ENCODE data around the gene GRK1. TPM values are rescaled to one million over a fixed set of nuclear protein-coding genes. Genes with fewer than 3 reads are reported as not detected.

Gene GRK1
- total RNA-seq, 5 donors from 2014 or later (not counting 1 experiment from before 2014, with no cell fraction given) = not detected

GRCh38 chr13:113754242-113754641 lies 87.2 kb downstream of the GRK1 start:
- Mint-ChIP-seq H3K4me1 (peaks cover 3 to 13% (median 6%) of the 10 kb centered on the region in 3 donors), H3K4me3 (no peak overlapping the region), H3K27me3 (peaks cover under 1 to 6% of the 10 kb centered on the region in 2 donors), H3K9me3 (no peaks in the 10 kb centered on the region), H3K27ac (no peak overlapping the region), H3K36me3 (no peaks in the 10 kb centered on the region)
- Histone ChIP-seq H3K9me3 (no peaks in the 10 kb centered on the region), H3K27me3 (replicated peaks in 1 of 2; ENCODE audit: control insufficient read depth in 2 of 2, extremely low read depth in 1 of 2, insufficient read depth in 2 of 2, low read length in 1 of 2) (peaks cover 0 to 30% of the 10 kb centered on the region in 2 experiments), H3K4me1 (ENCODE audit: control insufficient read depth in 1 of 2, extremely low read depth in 1 of 2, insufficient read depth in 2 of 2, low read length in 2 of 2) (peaks cover 0 to 11% of the 10 kb centered on the region in 2 experiments), H3K4me3 (ENCODE audit: control insufficient read depth in 1 of 2, extremely low read depth in 1 of 2, low read length in 1 of 2) (no peak overlapping the region), H3K36me3 (ENCODE audit: control insufficient read depth in 2 of 2, extremely low read depth in 1 of 2, insufficient read depth in 1 of 2, low read length in 1 of 2) (no peaks in the 10 kb centered on the region), H3K27ac (ENCODE audit: low read length) (no peak overlapping the region)
- ATAC-seq (replicated peaks in 1 of 4) = no peak
- no peak for DNase-seq
- 71% methylated on average over 6 of the region's 7 CpGs for WGBS (ENCODE audit: insufficient coverage)
- ChIA-PET POLR2A (no interaction called here), CTCF (no interaction called here)

- no peak for ATAC-seq (replicated peaks in 1 of 4)
- Mint-ChIP-seq H3K27me3 (peaks cover 5 to 10% of the 10 kb centered on the region in 2 donors), H3K4me1 (peaks cover 7 to 18% (median 10%) of the 10 kb centered on the region in 3 donors), H3K4me3 (no peak overlapping the region), H3K36me3 (no peaks in the 10 kb centered on the region), H3K27ac (no peak overlapping the region), H3K9me3 (no peaks in the 10 kb centered on the region)
- POLR2A ChIA-PET = no interaction called here
- Histone ChIP-seq H3K4me1 (ENCODE audit: control insufficient read depth in 1 of 2, extremely low read depth in 1 of 2, insufficient read depth in 2 of 2, low read length in 2 of 2) (peaks cover 0 to 16% of the 10 kb centered on the region in 2 experiments), H3K36me3 (ENCODE audit: control insufficient read depth in 2 of 2, extremely low read depth in 1 of 2, insufficient read depth in 1 of 2, low read length in 1 of 2) (no peaks in the 10 kb centered on the region), H3K27me3 (replicated peaks in 1 of 2; ENCODE audit: control insufficient read depth in 2 of 2, extremely low read depth in 1 of 2, insufficient read depth in 2 of 2, low read length in 1 of 2) (peaks cover 0 to 35% of the 10 kb centered on the region in 2 experiments), H3K27ac (ENCODE audit: low read length) (no peak overlapping the region), H3K4me3 (ENCODE audit: control insufficient read depth in 1 of 2, extremely low read depth in 1 of 2, low read length in 1 of 2) (no peak overlapping the region), H3K9me3 (no peaks in the 10 kb centered on the region)
- WGBS (ENCODE audit: insufficient coverage) = 90% methylated on average over 15 of the region's 15 CpGs
- no peak for DNase-seq
- CTCF ChIA-PET = no interaction called here
These were observed 87.7 kb downstream of the GRK1 start for GRCh38 chr13:113754691-113755090.

GRCh38 chr13:113756441-113757097 lies 89.5 kb downstream of the GRK1 start:
- Histone ChIP-seq H3K27me3 (replicated peaks in 1 of 2; ENCODE audit: control insufficient read depth in 2 of 2, extremely low read depth in 1 of 2, insufficient read depth in 2 of 2, low read length in 1 of 2) (peaks cover 9 to 52% of the 10 kb centered on the region in 2 experiments), H3K27ac (ENCODE audit: low read length) (no peak overlapping the region), H3K9me3 (no peaks in the 10 kb centered on the region), H3K4me1 (ENCODE audit: control insufficient read depth in 1 of 2, extremely low read depth in 1 of 2, insufficient read depth in 2 of 2, low read length in 2 of 2) (peaks cover 0 to 20% of the 10 kb centered on the region in 2 experiments), H3K36me3 (ENCODE audit: control insufficient read depth in 2 of 2, extremely low read depth in 1 of 2, insufficient read depth in 1 of 2, low read length in 1 of 2) (no peaks in the 10 kb centered on the region), H3K4me3 (ENCODE audit: control insufficient read depth in 1 of 2, extremely low read depth in 1 of 2, low read length in 1 of 2) (no peak overlapping the region)
- 96% methylated on average over 20 of the region's 20 CpGs for WGBS (ENCODE audit: insufficient coverage)
- ATAC-seq (replicated peaks in 1 of 4) = no peak
- no peaks in the 10 kb centered on the region for H3K9me3 Mint-ChIP-seq
- DNase-seq = no peak
- H3K36me3 Mint-ChIP-seq = no peaks in the 10 kb centered on the region
- no peak overlapping the region for H3K4me3 Mint-ChIP-seq
- CTCF ChIA-PET = interaction anchor here in 1 of 2 donors (0.7 kb wide), 1 partner anchor 582 kb away, joined by 3 read pairs; no protein-coding TSS in a partner anchor
- POLR2A ChIA-PET = no interaction called here
- no peak overlapping the region for H3K27ac Mint-ChIP-seq
- peaks cover 21 to 26% of the 10 kb centered on the region in 2 donors for H3K27me3 Mint-ChIP-seq
- H3K4me1 Mint-ChIP-seq = peaks cover 10 to 27% (median 14%) of the 10 kb centered on the region in 3 donors

- Mint-ChIP-seq H3K4me1 (peaks cover 10 to 27% (median 14%) of the 10 kb centered on the region in 3 donors), H3K9me3 (no peaks in the 10 kb centered on the region), H3K4me3 (peak within 1 kb of the TSS; percentile 78 to 94 (median 86)), H3K27me3 (peaks cover 38 to 44% of the 10 kb centered on the region in 2 donors), H3K27ac (no peak within 1 kb of the TSS), H3K36me3 (no peaks in the 10 kb centered on the region)
- H3K4me1 ChIP-seq (ENCODE audit: control insufficient read depth in 1 of 2, extremely low read depth in 1 of 2, insufficient read depth in 2 of 2, low read length in 2 of 2) = peaks cover 0 to 20% of the 10 kb centered on the region in 2 experiments
- H3K4me3 ChIP-seq (ENCODE audit: control insufficient read depth in 1 of 2, extremely low read depth in 1 of 2, low read length in 1 of 2) = peak within 1 kb of the TSS; percentile 49 to 83
- peaks cover 11 to 64% of the 10 kb centered on the region in 2 experiments for H3K27me3 ChIP-seq (replicated peaks in 1 of 2; ENCODE audit: control insufficient read depth in 2 of 2, extremely low read depth in 1 of 2, insufficient read depth in 2 of 2, low read length in 1 of 2)
- ChIA-PET CTCF (no interaction called here), POLR2A (no interaction called here)
- peak; percentile 97 to 99 (median 98) for ATAC-seq (replicated peaks in 1 of 4)
- H3K9me3 ChIP-seq = no peaks in the 10 kb centered on the region
- no peaks in the 10 kb centered on the region for H3K36me3 ChIP-seq (ENCODE audit: control insufficient read depth in 2 of 2, extremely low read depth in 1 of 2, insufficient read depth in 1 of 2, low read length in 1 of 2)
- 2% methylated on average over 73 of the region's 80 CpGs for WGBS (ENCODE audit: insufficient coverage)
- DNase-seq = peak; percentile 38 to 79 (median 65)
- H3K27ac ChIP-seq (ENCODE audit: low read length) = no peak within 1 kb of the TSS
These were observed 91.9 kb downstream of the GRK1 start, which contains the start of gene TMEM255B for GRCh38 chr13:113758651-113759524. TSS of gene TMEM255B (plus strand) at chr13:113759226. CDS start at chr13:113759270, 44 bp downstream.

- H3K36me3 ChIP-seq (ENCODE audit: control insufficient read depth in 2 of 2, extremely low read depth in 1 of 2, insufficient read depth in 1 of 2, low read length in 1 of 2) = no peaks in the 10 kb centered on the region
- CTCF ChIA-PET = no interaction called here
- Mint-ChIP-seq H3K36me3 (no peaks in the 10 kb centered on the region), H3K9me3 (no peaks in the 10 kb centered on the region), H3K4me3 (peak overlapping the region; percentile 78 to 94 (median 86)), H3K27me3 (peaks cover 38 to 46% of the 10 kb centered on the region in 2 donors), H3K4me1 (peaks cover 10 to 27% (median 14%) of the 10 kb centered on the region in 3 donors), H3K27ac (no peak overlapping the region)
- H3K27me3 ChIP-seq (replicated peaks in 1 of 2; ENCODE audit: control insufficient read depth in 2 of 2, extremely low read depth in 1 of 2, insufficient read depth in 2 of 2, low read length in 1 of 2) = peaks cover 11 to 66% of the 10 kb centered on the region in 2 experiments
- peak overlapping the region; percentile 43 to 54 for H3K4me3 ChIP-seq (ENCODE audit: control insufficient read depth in 1 of 2, extremely low read depth in 1 of 2, low read length in 1 of 2)
- H3K27ac ChIP-seq (ENCODE audit: low read length) = no peak overlapping the region
- H3K4me1 ChIP-seq (ENCODE audit: control insufficient read depth in 1 of 2, extremely low read depth in 1 of 2, insufficient read depth in 2 of 2, low read length in 2 of 2) = peaks cover 0 to 20% of the 10 kb centered on the region in 2 experiments
- 3% methylated on average over 21 of the region's 26 CpGs for WGBS (ENCODE audit: insufficient coverage)
- POLR2A ChIA-PET = no interaction called here
- ATAC-seq (replicated peaks in 1 of 4) (peak in 1 of 4 experiments; percentile 4), DNase-seq (no peak)
- H3K9me3 ChIP-seq = no peaks in the 10 kb centered on the region
These were observed 92.6 kb downstream of the GRK1 start for GRCh38 chr13:113759525-113760137.

- H3K4me3 Mint-ChIP-seq = peak overlapping the region in 1 of 3 donors; percentile 94
- peaks cover 42 to 54% of the 10 kb centered on the region in 2 donors for H3K27me3 Mint-ChIP-seq
- DNase-seq (no peak), ATAC-seq (replicated peaks in 1 of 4) (no peak)
- Histone ChIP-seq H3K4me3 (ENCODE audit: control insufficient read depth in 1 of 2, extremely low read depth in 1 of 2, low read length in 1 of 2) (no peak overlapping the region), H3K27ac (ENCODE audit: low read length) (no peak overlapping the region), H3K4me1 (ENCODE audit: control insufficient read depth in 1 of 2, extremely low read depth in 1 of 2, insufficient read depth in 2 of 2, low read length in 2 of 2) (peaks cover 0 to 20% of the 10 kb centered on the region in 2 experiments), H3K9me3 (no peaks in the 10 kb centered on the region), H3K27me3 (replicated peaks in 1 of 2; ENCODE audit: control insufficient read depth in 2 of 2, extremely low read depth in 1 of 2, insufficient read depth in 2 of 2, low read length in 1 of 2) (peaks cover 11 to 63% of the 10 kb centered on the region in 2 experiments), H3K36me3 (ENCODE audit: control insufficient read depth in 2 of 2, extremely low read depth in 1 of 2, insufficient read depth in 1 of 2, low read length in 1 of 2) (no peaks in the 10 kb centered on the region)
- 83% methylated on average over 5 of the region's 7 CpGs for WGBS (ENCODE audit: insufficient coverage)
- peak overlapping the region in 1 of 2 donors; percentile 20 for H3K27ac Mint-ChIP-seq
- ChIA-PET POLR2A (no interaction called here), CTCF (no interaction called here)
- no peaks in the 10 kb centered on the region for H3K9me3 Mint-ChIP-seq
- no peaks in the 10 kb centered on the region for H3K36me3 Mint-ChIP-seq
- peaks cover 10 to 27% (median 14%) of the 10 kb centered on the region in 3 donors for H3K4me1 Mint-ChIP-seq
These were observed 94.1 kb downstream of the GRK1 start for GRCh38 chr13:113761136-113761535.

Measured in T-cell (primary cell).